ENCODE results near the gene LY6G6F.

LY6G6F gene

DNA sequence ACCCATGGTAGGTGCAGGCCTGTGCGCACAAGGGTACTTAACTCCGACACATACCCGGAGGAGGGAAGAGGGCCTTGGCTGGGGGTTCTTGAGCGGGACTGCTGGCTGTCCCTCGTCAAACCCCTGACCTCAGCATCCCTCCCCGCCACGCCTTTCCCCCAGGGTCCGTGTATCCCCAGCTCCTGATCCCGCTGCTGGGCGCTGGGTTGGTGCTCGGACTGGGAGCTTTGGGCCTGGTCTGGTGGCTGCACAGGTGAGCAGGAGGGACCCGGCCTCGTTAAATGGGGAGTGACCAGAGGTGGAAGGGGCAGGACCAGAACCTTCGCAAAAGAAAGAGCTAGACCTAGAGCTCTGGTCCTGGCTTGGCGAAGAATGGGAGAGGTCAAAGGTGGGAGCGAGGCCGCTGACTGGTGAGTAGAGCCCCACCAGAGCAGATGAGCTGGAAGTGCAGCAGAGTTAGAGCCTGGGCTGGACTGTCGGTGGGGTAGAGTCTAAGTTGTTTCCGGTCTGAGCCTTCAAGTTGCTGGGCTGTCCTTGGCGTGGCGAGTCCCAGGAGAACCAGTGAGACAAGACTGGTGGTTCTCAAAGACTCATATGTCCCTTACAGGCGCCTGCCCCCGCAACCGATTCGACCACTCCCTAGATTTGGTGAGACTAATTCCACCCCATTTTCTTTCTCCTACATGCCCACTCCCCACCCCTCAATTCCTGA lies 17.5 kb downstream of the LY6G6F start:
- TF ChIP-seq FOXP2 (optimal IDR thresholded peaks at IDR 0.05; ENCODE audit: borderline replicate concordance, extremely low read depth, extremely low read length, insufficient read depth): no peak
- TF ChIP-seq, protein P1, sequence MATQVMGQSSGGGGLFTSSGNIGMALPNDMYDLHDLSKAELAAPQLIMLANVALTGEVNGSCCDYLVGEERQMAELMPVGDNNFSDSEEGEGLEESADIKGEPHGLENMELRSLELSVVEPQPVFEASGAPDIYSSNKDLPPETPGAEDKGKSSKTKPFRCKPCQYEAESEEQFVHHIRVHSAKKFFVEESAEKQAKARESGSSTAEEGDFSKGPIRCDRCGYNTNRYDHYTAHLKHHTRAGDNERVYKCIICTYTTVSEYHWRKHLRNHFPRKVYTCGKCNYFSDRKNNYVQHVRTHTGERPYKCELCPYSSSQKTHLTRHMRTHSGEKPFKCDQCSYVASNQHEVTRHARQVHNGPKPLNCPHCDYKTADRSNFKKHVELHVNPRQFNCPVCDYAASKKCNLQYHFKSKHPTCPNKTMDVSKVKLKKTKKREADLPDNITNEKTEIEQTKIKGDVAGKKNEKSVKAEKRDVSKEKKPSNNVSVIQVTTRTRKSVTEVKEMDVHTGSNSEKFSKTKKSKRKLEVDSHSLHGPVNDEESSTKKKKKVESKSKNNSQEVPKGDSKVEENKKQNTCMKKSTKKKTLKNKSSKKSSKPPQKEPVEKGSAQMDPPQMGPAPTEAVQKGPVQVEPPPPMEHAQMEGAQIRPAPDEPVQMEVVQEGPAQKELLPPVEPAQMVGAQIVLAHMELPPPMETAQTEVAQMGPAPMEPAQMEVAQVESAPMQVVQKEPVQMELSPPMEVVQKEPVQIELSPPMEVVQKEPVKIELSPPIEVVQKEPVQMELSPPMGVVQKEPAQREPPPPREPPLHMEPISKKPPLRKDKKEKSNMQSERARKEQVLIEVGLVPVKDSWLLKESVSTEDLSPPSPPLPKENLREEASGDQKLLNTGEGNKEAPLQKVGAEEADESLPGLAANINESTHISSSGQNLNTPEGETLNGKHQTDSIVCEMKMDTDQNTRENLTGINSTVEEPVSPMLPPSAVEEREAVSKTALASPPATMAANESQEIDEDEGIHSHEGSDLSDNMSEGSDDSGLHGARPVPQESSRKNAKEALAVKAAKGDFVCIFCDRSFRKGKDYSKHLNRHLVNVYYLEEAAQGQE (IDR thresholded peaks at IDR 0.05; ENCODE audit: insufficient read depth in 1 of 2, low read depth in 2 of 2, low read length in 2 of 2): no peak
- TF ChIP-seq POLR2AphosphoS5 (IDR thresholded peaks at IDR 0.05; ENCODE audit: low read depth, low read length): no peak
- TF ChIP-seq SIN3A (IDR thresholded peaks at IDR 0.05; ENCODE audit: borderline replicate concordance, insufficient read depth, low read length): no peak
- TF ChIP-seq TAF1 (IDR thresholded peaks at IDR 0.05; ENCODE audit: borderline replicate concordance, insufficient read depth, low read length): no peak

DNA sequence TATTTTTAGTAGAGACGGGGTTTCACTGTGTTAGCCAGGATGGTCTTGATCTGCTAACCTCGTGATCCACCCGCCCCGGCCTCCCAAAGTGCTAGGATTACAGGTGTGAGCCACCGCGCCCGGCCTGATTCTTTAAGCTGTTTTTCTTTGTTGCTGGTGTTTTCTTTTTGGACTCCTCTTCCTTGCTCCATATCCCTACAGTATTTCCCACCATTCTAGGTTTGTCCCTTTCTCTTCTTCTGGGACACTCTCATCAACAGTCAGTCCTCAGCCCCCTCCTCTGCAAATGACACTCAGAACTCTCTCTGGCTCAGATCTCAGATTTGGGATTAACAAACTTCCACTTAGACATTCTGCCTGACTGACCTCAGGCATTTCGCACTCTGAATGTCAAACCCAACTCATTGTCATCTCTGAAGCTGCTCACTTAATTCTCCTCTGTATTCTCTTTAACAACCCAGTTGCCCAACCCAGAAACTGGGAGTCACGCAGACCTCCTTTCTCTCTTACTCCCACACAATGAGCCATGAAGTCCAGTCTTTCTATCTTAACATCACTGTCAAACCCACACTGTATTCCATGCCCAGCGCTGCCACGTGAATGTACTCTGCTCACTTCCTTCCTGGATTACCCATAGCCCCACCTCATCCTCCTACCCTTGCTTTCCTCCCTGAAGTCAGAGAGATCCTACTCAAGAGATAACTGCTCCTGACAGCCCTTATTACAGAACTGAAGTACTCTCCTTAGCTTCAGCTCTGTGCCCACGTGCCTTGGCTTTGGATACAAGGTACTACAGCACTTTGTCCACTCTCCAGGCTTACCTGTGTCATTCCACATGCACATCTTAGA lies 19.1 kb downstream of the LY6G6F start:
- TF ChIP-seq, protein P1 (IDR thresholded peaks at IDR 0.05; ENCODE audit: insufficient read depth in 1 of 2, low read depth in 2 of 2, low read length in 2 of 2): no peak
- no peak for TF ChIP-seq TAF1 (IDR thresholded peaks at IDR 0.05; ENCODE audit: borderline replicate concordance, insufficient read depth, low read length)
- TF ChIP-seq POLR2AphosphoS5 (IDR thresholded peaks at IDR 0.05; ENCODE audit: low read depth, low read length): no peak
- no peak for TF ChIP-seq FOXP2 (optimal IDR thresholded peaks at IDR 0.05; ENCODE audit: borderline replicate concordance, extremely low read depth, extremely low read length, insufficient read depth)
- no peak for TF ChIP-seq SIN3A (IDR thresholded peaks at IDR 0.05; ENCODE audit: borderline replicate concordance, insufficient read depth, low read length)

DNA sequence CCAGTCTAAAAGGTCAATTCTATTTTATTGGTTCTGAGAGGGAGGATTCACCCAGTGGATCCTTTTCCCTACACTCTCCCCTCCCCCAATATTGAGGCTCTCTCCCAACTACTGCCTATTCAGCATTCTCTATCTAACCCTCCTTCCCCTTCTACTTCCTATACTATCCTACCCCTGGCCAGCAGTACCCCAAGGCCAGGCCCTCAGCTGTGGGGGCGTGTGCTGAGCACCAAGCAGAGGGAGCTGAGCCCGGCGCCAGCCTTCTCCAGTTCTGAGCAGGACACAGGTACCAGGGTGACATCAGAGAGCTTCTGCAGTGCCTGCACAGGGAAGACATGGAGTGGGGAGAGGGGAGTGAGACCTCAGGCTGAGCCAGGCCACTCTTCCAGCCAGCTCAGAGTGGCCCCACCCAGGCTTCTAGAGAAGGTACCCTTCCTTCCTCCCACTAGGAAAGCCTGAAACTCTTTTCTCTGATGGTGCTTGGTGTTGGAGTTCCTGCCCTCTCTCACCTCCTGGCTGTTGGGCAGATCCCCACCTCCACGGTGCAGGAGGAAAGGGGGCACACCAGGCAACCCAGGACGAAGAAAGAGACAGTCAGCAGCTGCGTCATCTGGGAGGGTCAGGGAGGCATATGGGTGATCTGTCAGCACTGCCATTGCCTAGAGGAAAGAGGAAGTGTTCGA lies 20.5 kb downstream of the LY6G6F start:
- TF ChIP-seq TAF1 (IDR thresholded peaks at IDR 0.05; ENCODE audit: borderline replicate concordance, insufficient read depth, low read length) (no peak), FOXP2 (optimal IDR thresholded peaks at IDR 0.05; ENCODE audit: borderline replicate concordance, extremely low read depth, extremely low read length, insufficient read depth) (no peak), POLR2AphosphoS5 (IDR thresholded peaks at IDR 0.05; ENCODE audit: low read depth, low read length) (no peak), SIN3A (IDR thresholded peaks at IDR 0.05; ENCODE audit: borderline replicate concordance, insufficient read depth, low read length) (no peak)
- TF ChIP-seq, protein P1 (IDR thresholded peaks at IDR 0.05; ENCODE audit: insufficient read depth in 1 of 2, low read depth in 2 of 2, low read length in 2 of 2): no peak

DNA sequence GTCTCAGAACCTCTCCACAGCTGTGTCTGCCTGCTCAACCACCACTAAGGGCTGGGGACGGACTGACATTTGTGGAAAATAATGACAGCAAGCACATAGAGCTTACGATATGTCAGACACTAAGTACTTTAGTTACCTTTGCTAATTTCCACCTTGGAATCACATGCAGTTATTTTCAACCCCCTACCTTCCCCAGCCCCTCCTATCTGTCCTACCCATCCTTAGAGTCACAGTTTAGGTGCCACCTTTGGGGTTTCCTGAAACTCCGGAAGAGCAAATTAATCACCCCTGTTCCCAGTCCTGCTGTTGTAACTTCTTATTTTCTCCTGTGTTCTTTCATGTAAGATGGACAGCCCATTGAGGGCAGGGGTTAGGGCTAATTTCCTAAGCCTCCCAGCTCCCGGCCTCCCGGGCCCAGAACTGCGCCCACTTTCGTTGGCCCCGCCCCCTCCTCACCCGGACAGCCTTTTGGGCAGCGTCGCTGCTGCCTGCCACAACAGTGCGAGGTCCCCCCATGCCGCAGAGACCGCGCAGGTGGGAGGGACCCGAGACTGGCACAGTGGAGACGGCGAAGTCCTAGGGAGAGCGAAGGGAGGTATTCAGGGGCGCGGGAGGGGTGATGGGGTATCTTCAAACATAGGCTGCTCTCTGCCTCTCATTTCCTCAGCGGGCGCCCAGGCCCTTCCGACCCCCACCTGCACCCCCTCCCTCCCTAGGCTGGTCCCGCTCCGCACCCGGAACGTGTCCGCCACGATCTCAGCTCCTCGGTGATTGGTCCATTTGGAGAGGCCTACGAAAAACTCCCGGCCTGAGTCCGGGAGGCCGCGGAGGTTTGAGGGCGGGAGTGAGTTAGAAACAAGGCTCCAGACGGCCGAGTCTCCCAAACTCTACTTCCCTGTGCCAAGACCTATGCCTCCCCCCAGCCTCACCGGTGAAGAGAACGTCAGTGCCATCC lies 21.3 kb downstream of the LY6G6F start:
- no peak for TF ChIP-seq TAF1 (IDR thresholded peaks at IDR 0.05; ENCODE audit: borderline replicate concordance, insufficient read depth, low read length)
- no peak for TF ChIP-seq SIN3A (IDR thresholded peaks at IDR 0.05; ENCODE audit: borderline replicate concordance, insufficient read depth, low read length)
- TF ChIP-seq, protein P1 (IDR thresholded peaks at IDR 0.05; ENCODE audit: insufficient read depth in 1 of 2, low read depth in 2 of 2, low read length in 2 of 2): no peak
